Inflammatory macrophage (primary cell): Measurements from ENCODE around the gene ARHGAP10.
A peak's percentile ranks its signal among the peaks of the same experiment; 100 is the strongest.

Source experiments
- DNase-seq, 2 donors: peaks; one replicate each; pipeline ENCODE4 v3.0.0-alpha.2; 2020 to 2022

The ARHGAP10 gene

GRCh38 chr4:147770831-147771230, 38.9 kb downstream of the ARHGAP10 start:
- no peak for DNase-seq

GRCh38 chr4:147772056-147772455, 40.2 kb downstream of the ARHGAP10 start:
- no peak for DNase-seq

GRCh38 chr4:147772459-147772969, 40.6 kb downstream of the ARHGAP10 start:
- DNase-seq, result no peak

GRCh38 chr4:147773261-147774184, 41.6 kb downstream of the ARHGAP10 start:
- DNase-seq, result no peak

GRCh38 chr4:147776716-147777115, 44.8 kb downstream of the ARHGAP10 start:
- no peak for DNase-seq

- no peak for DNase-seq
Measured at GRCh38 chr4:147777456-147778091, 45.7 kb downstream of the ARHGAP10 start.

- no peak for DNase-seq
Measured at GRCh38 chr4:147778942-147779341, 47.1 kb downstream of the ARHGAP10 start.

- peak in 1 of 2 donors; percentile 28 for DNase-seq
Measured at GRCh38 chr4:147779451-147779850, 47.6 kb downstream of the ARHGAP10 start.

- DNase-seq, result peak; percentile 84 to 93
Measured at GRCh38 chr4:147780137-147780777, 48.4 kb downstream of the ARHGAP10 start.

GRCh38 chr4:147782087-147782781, 50.3 kb downstream of the ARHGAP10 start:
- DNase-seq, result peak; percentile 87 to 91

GRCh38 chr4:147785129-147785528, 53.2 kb downstream of the ARHGAP10 start:
- DNase-seq, result no peak

- DNase-seq, result peak; percentile 41 to 43
Measured at GRCh38 chr4:147786031-147786430, 54.1 kb downstream of the ARHGAP10 start.

GRCh38 chr4:147786531-147786930, 54.6 kb downstream of the ARHGAP10 start:
- no peak for DNase-seq

- DNase-seq, result no peak
Measured at GRCh38 chr4:147787204-147787603, 55.3 kb downstream of the ARHGAP10 start.

GRCh38 chr4:147788791-147789190, 56.9 kb downstream of the ARHGAP10 start:
- DNase-seq, result no peak

- DNase-seq, result no peak
Measured at GRCh38 chr4:147789596-147789995, 57.7 kb downstream of the ARHGAP10 start.

- no peak for DNase-seq
Measured at GRCh38 chr4:147790412-147790811, 58.5 kb downstream of the ARHGAP10 start.

GRCh38 chr4:147791341-147791740, 59.5 kb downstream of the ARHGAP10 start:
- DNase-seq, result no peak

GRCh38 chr4:147791865-147792264, 60.0 kb downstream of the ARHGAP10 start:
- no peak for DNase-seq

GRCh38 chr4:147793569-147794313, 61.9 kb downstream of the ARHGAP10 start:
- DNase-seq, result peak in 1 of 2 donors; percentile 61

GRCh38 chr4:147794314-147794680, 62.4 kb downstream of the ARHGAP10 start:
- DNase-seq, result no peak
